A549 (cell line): ENCODE results near the gene LRRC19. TPM values are rescaled to one million over a fixed set of nuclear protein-coding genes. Genes with fewer than 3 reads are reported as not detected.
A peak's percentile ranks its signal among the peaks of the same experiment; 100 is the strongest.

Experiments used
- ATAC-seq, 2 experiments: fragments of 200-7000 bp in 1 of 2; fragments of >200 bp in 1 of 2; cut with Nextera tagmentation in 1 of 2; cut with Tn5 transposase in 1 of 2; 3 replicates each; pipeline versions ENCODE4 v1.8.0 to v1.9.1; 2018 to 2020; ENCODE audit warnings: mild to moderate bottlenecking in 1 of 2, moderate library complexity in 1 of 2
- CTCF ChIA-PET: fragments of 300-600 bp; sonication (Branson Sonifier 250); formaldehyde crosslinking; extraction: SDS; loops from one replicate; lab custom pipeline; 2021; ENCODE audit warnings: antibody characterized with exemption, inconsistent platforms; lab: Yijun Ruan, JAX
- POLR2A ChIA-PET: fragments of 350-600 bp; formaldehyde crosslinking; extraction: SDS; loops from one replicate; lab custom pipeline; 2021; ENCODE audit warnings: antibody characterized with exemption, inconsistent platforms; lab: Yijun Ruan, JAX
- DNase-seq, 2 experiments: peaks; one replicate each; pipeline versions ENCODE4 v3.0.0 to v3.0.0-alpha.2; 2011 to 2016; ENCODE audit warnings: low read depth in 1 of 2, low spot score in 1 of 2
- FAIRE-seq: peaks from 2 replicates; lab custom pipeline; 2011; peaks lifted over from hg19 to GRCh38; lab: Jason Lieb, UNC
- H3K27ac ChIP-seq, 2 experiments: fragments of >200 bp; sonication (Bioruptor Twin); formaldehyde crosslinking; 3 replicates each; pipeline ENCODE4 v1.5.1; 2016 to 2017
- H3K4me1 ChIP-seq: fragments of >200 bp; sonication (Bioruptor Twin); formaldehyde crosslinking; 3 replicates; pipeline ENCODE4 v1.6.1; 2016
- H3K4me2 ChIP-seq: fragments of >200 bp; sonication (Bioruptor Twin); formaldehyde crosslinking; 3 replicates; pipeline ENCODE4 v1.6.1; 2016
- H3K4me3 ChIP-seq: fragments of >200 bp; sonication (Bioruptor Twin); formaldehyde crosslinking; 3 replicates; pipeline ENCODE4 v1.5.1; 2016
- H3K9me3 ChIP-seq: fragments of >200 bp; sonication (Bioruptor Twin); formaldehyde crosslinking; 3 replicates; pipeline ENCODE4 v1.6.1; 2016
- ATOH8 ChIP-seq: fragments of 250-450 bp; sonication (Bioruptor Pico); IDR thresholded peaks from 2 replicates; pipeline ENCODE4 v1.5.0; 2020; ENCODE audit warnings: low read depth, mild to moderate bottlenecking, moderate library complexity
- CBX2 ChIP-seq: fragments of 200-600 bp; sonication (generic); IDR thresholded peaks from 2 replicates; pipeline ENCODE4 v1.6.1; 2016; ENCODE audit warnings: low read depth, mild to moderate bottlenecking, borderline replicate concordance
- EHF ChIP-seq: fragments of 250-450 bp; sonication (Bioruptor Pico); IDR thresholded peaks from 2 replicates; pipeline ENCODE4 v1.5.0; 2020; ENCODE audit warnings: mild to moderate bottlenecking
- EHMT2 ChIP-seq: fragments of 200-600 bp; sonication (generic); IDR thresholded peaks from 2 replicates; pipeline ENCODE4 v1.6.1; 2016; ENCODE audit warnings: antibody characterized with exemption, low read depth, mild to moderate bottlenecking, moderate library complexity
- HDAC2 ChIP-seq: fragments of 200-600 bp; sonication (generic); IDR thresholded peaks from 2 replicates; pipeline ENCODE4 v1.6.1; 2016
- HES2 ChIP-seq: fragments of >200 bp; sonication (Bioruptor Twin); formaldehyde crosslinking; IDR thresholded peaks from 2 replicates; pipeline ENCODE4 v1.6.1; 2016
- MAX ChIP-seq: IDR thresholded peaks from 2 replicates; pipeline ENCODE4 v1.6.1; 2012
- MYC ChIP-seq: IDR thresholded peaks from 2 replicates; pipeline ENCODE4 v1.6.1; 2012; ENCODE audit warnings: mild to moderate bottlenecking, inconsistent platforms, low read length, improper control_type of control experiment, borderline replicate concordance
- NFE2L2 ChIP-seq: fragments of 150-350 bp; conservative IDR thresholded peaks from 2 replicates; pipeline ENCODE4 v1.6.1; 2014; ENCODE audit warnings: low read length
- PBX3 ChIP-seq: IDR thresholded peaks from 2 replicates; pipeline ENCODE4 v1.6.1; 2012
- PHF8 ChIP-seq: fragments of 200-600 bp; sonication (generic); IDR thresholded peaks from 2 replicates; pipeline ENCODE4 v1.6.1; 2016; ENCODE audit warnings: low read depth, mild to moderate bottlenecking, antibody characterized with exemption, moderate library complexity, borderline replicate concordance
- POLR2A ChIP-seq: IDR thresholded peaks from 2 replicates; pipeline ENCODE4 v1.6.1; 2012; ENCODE audit warnings: mild to moderate bottlenecking, low read length
- POLR2AphosphoS2 ChIP-seq: conservative IDR thresholded peaks from 2 replicates; pipeline ENCODE4 v1.6.1; 2012; ENCODE audit warnings: low read length, improper control_type of control experiment, inconsistent platforms
- RAD21 ChIP-seq, 2 experiments: fragments of >200 bp in 1 of 2; sonication (Bioruptor Twin) in 1 of 2; formaldehyde crosslinking in 1 of 2; IDR thresholded peaks in 1 of 2; conservative IDR thresholded peaks in 1 of 2; 2 replicates in 1 of 2; 3 replicates in 1 of 2; pipeline ENCODE4 v1.6.1; 2012 to 2018; ENCODE audit warnings: inconsistent platforms in 1 of 2
- RCOR1 ChIP-seq: fragments of 150-350 bp; IDR thresholded peaks from 2 replicates; pipeline ENCODE4 v1.6.1; 2014; ENCODE audit warnings: antibody characterized with exemption, low read length, low read depth
- REST ChIP-seq: fragments of 200-600 bp; sonication (generic); IDR thresholded peaks from 2 replicates; pipeline ENCODE4 v1.6.1; 2016; ENCODE audit warnings: antibody characterized with exemption, mild to moderate bottlenecking, moderate library complexity
- SREBF2 ChIP-seq: fragments of 450-650 bp; IDR thresholded peaks from 2 replicates; pipeline ENCODE4 v1.6.1; 2014; ENCODE audit warnings: mild to moderate bottlenecking, moderate library complexity
- TFCP2L1 ChIP-seq: fragments of 250-450 bp; sonication (Bioruptor Pico); IDR thresholded peaks from 2 replicates; pipeline ENCODE4 v1.5.0; 2021; ENCODE audit warnings: mild to moderate bottlenecking
- TP53 ChIP-seq: fragments of 250-450 bp; sonication (Bioruptor Pico); IDR thresholded peaks from 2 replicates; pipeline ENCODE4 v1.5.0; 2021; ENCODE audit warnings: mild to moderate bottlenecking, moderate library complexity
- WGBS: methylation state at CpG from one replicate; pipeline ENCODE4 v1.1.6; 2017; ENCODE audit errors: missing lambda C conversion rate; 5-methylcytosine and 5-hydroxymethylcytosine counted together
- polyA plus RNA-seq, 4 experiments: library from polyadenylated mRNA; depleted of rRNA in 3 of 4; stranded (reverse); fragments of >200 nt; fragmentation: RNase III in 1 of 4; extraction: RNeasy Plus Mini Kit Qiagen cat#74134 plus additional on column Dnase treatment in 1 of 4; gene quantifications; 2 replicates in 3 of 4; 3 replicates in 1 of 4; pipeline ENCODE4 v1.2.3, GENCODE V29; 2011 to 2017

The LRRC19 gene
- polyA plus RNA-seq, 2 of the 4 experiments (the other 2 are of a cell fraction) = 0.09 TPM; not detected in 1

GRCh38 chr9:26955921-26956859 is 49.3 kb downstream of the LRRC19 start, which contains the start of gene IFT74 (continued):
- no peak for TF ChIP-seq CBX2
- TF ChIP-seq POLR2AphosphoS2 = no peak
- TF ChIP-seq EHF (CRISPR knock-in tag) = no peak
- TF ChIP-seq TFCP2L1 = no peak
- peak; percentile 78 for TF ChIP-seq PHF8
- TF ChIP-seq NFE2L2 = no peak
- TF ChIP-seq PBX3 = no peak
- TF ChIP-seq EHMT2 = no peak

GRCh38 chr9:26955222-26955903 is 50.1 kb downstream of the LRRC19 start:
- peak overlapping the region; percentile 86 for H3K4me2 ChIP-seq
- TF ChIP-seq MAX (no peak), ATOH8 (CRISPR knock-in tag) (no peak), REST (no peak), MYC (no peak), SREBF2 (no peak), RCOR1 (no peak), HES2 (no peak), TP53 (CRISPR knock-in tag) (no peak), RAD21 (conservative IDR thresholded peaks at IDR 0.05 in 1 of 2, IDR thresholded peaks at IDR 0.05 in 1 of 2) (no peak), POLR2A (no peak), HDAC2 (no peak)
- no peaks in the 10 kb centered on the region for H3K9me3 ChIP-seq
- FAIRE-seq (no peak), DNase-seq (no peak), ATAC-seq (peak in 1 of 2 experiments; percentile 7; a peak in 2 of 6 replicates)
- peak overlapping the region; percentile 90 to 93 for H3K27ac ChIP-seq
- peaks cover 14% of the 10 kb centered on the region; the same call in 2 of the 3 replicates for H3K4me1 ChIP-seq
- WGBS = 51% methylated on average over 4 of the region's 4 CpGs
- POLR2A ChIA-PET = interaction anchor here (0.6 to 2.2 kb wide), 9 partner anchors 8 to 63 kb away, joined by 3 to 31 read pairs (median 4); partner anchors contain the start of genes CAAP1 and PLAA
- CTCF ChIA-PET = interaction anchor here (0.6 to 3.6 kb wide), 4 partner anchors 8 to 63 kb away, joined by 3 to 23 read pairs (median 6); partner anchors contain the start of genes CAAP1 and PLAA
- H3K4me3 ChIP-seq = peak overlapping the region; percentile 74
